ENCODE data around the gene CCNG2. TPM values are rescaled to one million over a fixed set of nuclear protein-coding genes. Genes with fewer than 3 reads are reported as not detected.
A peak's percentile ranks its signal among the peaks of the same experiment; 100 is the strongest.

The CCNG2 gene
- total and polyA plus RNA-seq, 9 of the 15 experiments (the other 6 are each of a cell fraction or from before 2014, with no cell fraction given), result 0.49 to 6.6 (median 2.9) TPM

DNA sequence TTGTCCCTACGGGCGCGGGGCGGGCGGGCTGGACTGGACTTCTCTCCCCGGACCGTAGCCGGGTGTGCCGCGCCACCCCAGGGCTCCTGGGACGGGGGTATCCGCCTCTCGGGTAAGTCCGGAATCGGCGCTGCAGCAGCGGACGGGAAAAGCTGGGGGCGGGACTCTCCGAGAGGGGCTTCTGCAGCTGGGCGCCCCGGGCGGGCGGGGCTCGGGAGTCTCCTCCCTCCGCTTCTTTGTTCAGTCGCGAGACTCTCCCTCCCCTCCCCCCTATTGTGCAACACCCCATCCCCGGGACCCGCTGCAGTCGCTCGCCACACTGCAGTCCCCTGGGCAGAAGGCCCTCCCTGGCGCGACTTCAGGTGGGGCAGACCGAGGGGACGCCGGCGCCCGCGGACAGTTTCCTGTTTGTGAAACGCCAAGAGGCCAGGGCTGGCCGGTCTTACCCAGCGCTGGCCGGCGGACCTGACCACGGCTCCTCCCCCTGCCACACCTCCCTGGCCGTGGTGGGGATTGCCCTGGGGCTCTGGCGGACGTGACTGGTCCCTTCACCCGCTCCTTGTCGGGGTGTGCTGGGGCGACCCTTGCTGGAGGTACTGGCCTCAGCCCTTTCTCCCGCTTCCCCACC is 966 bp downstream of the CCNG2 start (continued):
- TF ChIP-seq, protein P1, sequence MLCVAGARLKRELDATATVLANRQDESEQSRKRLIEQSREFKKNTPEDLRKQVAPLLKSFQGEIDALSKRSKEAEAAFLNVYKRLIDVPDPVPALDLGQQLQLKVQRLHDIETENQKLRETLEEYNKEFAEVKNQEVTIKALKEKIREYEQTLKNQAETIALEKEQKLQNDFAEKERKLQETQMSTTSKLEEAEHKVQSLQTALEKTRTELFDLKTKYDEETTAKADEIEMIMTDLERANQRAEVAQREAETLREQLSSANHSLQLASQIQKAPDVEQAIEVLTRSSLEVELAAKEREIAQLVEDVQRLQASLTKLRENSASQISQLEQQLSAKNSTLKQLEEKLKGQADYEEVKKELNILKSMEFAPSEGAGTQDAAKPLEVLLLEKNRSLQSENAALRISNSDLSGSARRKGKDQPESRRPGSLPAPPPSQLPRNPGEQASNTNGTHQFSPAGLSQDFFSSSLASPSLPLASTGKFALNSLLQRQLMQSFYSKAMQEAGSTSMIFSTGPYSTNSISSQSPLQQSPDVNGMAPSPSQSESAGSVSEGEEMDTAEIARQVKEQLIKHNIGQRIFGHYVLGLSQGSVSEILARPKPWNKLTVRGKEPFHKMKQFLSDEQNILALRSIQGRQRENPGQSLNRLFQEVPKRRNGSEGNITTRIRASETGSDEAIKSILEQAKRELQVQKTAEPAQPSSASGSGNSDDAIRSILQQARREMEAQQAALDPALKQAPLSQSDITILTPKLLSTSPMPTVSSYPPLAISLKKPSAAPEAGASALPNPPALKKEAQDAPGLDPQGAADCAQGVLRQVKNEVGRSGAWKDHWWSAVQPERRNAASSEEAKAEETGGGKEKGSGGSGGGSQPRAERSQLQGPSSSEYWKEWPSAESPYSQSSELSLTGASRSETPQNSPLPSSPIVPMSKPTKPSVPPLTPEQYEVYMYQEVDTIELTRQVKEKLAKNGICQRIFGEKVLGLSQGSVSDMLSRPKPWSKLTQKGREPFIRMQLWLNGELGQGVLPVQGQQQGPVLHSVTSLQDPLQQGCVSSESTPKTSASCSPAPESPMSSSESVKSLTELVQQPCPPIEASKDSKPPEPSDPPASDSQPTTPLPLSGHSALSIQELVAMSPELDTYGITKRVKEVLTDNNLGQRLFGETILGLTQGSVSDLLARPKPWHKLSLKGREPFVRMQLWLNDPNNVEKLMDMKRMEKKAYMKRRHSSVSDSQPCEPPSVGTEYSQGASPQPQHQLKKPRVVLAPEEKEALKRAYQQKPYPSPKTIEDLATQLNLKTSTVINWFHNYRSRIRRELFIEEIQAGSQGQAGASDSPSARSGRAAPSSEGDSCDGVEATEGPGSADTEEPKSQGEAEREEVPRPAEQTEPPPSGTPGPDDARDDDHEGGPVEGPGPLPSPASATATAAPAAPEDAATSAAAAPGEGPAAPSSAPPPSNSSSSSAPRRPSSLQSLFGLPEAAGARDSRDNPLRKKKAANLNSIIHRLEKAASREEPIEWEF (CRISPR knock-in tag; IDR thresholded peaks at IDR 0.05), result no peak
- TF ChIP-seq, protein P2, sequence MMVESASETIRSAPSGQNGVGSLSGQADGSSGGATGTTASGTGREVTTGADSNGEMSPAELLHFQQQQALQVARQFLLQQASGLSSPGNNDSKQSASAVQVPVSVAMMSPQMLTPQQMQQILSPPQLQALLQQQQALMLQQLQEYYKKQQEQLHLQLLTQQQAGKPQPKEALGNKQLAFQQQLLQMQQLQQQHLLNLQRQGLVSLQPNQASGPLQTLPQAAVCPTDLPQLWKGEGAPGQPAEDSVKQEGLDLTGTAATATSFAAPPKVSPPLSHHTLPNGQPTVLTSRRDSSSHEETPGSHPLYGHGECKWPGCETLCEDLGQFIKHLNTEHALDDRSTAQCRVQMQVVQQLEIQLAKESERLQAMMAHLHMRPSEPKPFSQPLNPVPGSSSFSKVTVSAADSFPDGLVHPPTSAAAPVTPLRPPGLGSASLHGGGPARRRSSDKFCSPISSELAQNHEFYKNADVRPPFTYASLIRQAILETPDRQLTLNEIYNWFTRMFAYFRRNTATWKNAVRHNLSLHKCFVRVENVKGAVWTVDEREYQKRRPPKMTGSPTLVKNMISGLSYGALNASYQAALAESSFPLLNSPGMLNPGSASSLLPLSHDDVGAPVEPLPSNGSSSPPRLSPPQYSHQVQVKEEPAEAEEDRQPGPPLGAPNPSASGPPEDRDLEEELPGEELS (CRISPR knock-in tag; IDR thresholded peaks at IDR 0.05; ENCODE audit: borderline replicate concordance), result no peak
- no peak for TF ChIP-seq SMAD4 (CRISPR knock-in tag; conservative IDR thresholded peaks at IDR 0.05)
- peak in 1 of 2 experiments; percentile 36; a peak in 2 of 4 replicates for TF ChIP-seq NRF1 (conservative IDR thresholded peaks at IDR 0.05 in 1 of 2, IDR thresholded peaks at IDR 0.05 in 1 of 2)
- TF ChIP-seq RNF219 (CRISPR knock-in tag; IDR thresholded peaks at IDR 0.05), result no peak
- TF ChIP-seq ZNF444 (CRISPR knock-in tag; IDR thresholded peaks at IDR 0.05), result peak; percentile 83; the same call in 1 of the 2 replicates
- TF ChIP-seq, protein P3, sequence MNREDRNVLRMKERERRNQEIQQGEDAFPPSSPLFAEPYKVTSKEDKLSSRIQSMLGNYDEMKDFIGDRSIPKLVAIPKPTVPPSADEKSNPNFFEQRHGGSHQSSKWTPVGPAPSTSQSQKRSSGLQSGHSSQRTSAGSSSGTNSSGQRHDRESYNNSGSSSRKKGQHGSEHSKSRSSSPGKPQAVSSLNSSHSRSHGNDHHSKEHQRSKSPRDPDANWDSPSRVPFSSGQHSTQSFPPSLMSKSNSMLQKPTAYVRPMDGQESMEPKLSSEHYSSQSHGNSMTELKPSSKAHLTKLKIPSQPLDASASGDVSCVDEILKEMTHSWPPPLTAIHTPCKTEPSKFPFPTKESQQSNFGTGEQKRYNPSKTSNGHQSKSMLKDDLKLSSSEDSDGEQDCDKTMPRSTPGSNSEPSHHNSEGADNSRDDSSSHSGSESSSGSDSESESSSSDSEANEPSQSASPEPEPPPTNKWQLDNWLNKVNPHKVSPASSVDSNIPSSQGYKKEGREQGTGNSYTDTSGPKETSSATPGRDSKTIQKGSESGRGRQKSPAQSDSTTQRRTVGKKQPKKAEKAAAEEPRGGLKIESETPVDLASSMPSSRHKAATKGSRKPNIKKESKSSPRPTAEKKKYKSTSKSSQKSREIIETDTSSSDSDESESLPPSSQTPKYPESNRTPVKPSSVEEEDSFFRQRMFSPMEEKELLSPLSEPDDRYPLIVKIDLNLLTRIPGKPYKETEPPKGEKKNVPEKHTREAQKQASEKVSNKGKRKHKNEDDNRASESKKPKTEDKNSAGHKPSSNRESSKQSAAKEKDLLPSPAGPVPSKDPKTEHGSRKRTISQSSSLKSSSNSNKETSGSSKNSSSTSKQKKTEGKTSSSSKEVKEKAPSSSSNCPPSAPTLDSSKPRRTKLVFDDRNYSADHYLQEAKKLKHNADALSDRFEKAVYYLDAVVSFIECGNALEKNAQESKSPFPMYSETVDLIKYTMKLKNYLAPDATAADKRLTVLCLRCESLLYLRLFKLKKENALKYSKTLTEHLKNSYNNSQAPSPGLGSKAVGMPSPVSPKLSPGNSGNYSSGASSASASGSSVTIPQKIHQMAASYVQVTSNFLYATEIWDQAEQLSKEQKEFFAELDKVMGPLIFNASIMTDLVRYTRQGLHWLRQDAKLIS (CRISPR knock-in tag; IDR thresholded peaks at IDR 0.05), result peak; percentile 83; the same call in 1 of the 2 replicates
- TF ChIP-seq PHTF2 (CRISPR knock-in tag; IDR thresholded peaks at IDR 0.05), result no peak
- TF ChIP-seq RBM15 (IDR thresholded peaks at IDR 0.05; ENCODE audit: insufficient read depth, low read length), result no peak
- no peak for TF ChIP-seq TSC22D4 (tag; IDR thresholded peaks at IDR 0.05)
- TF ChIP-seq HDAC8 (tag; IDR thresholded peaks at IDR 0.05), result no peak
- no peak for TF ChIP-seq THRAP3 (IDR thresholded peaks at IDR 0.05; ENCODE audit: borderline replicate concordance)
- TF ChIP-seq POLR2G (IDR thresholded peaks at IDR 0.05; ENCODE audit: low read depth, low read length), result peak; percentile 74
